AG09309 (cell line): ENCODE results near the gene PODXL.

ENCODE experiments used
- DNase-seq: peaks from one replicate; pipeline ENCODE4 v3.0.0-alpha.2; 2010; ENCODE audit warnings: low read depth
- H3K4me3 ChIP-seq: 2 replicates; pipeline ENCODE4 v1.5.1; 2011; ENCODE audit warnings: mild to moderate bottlenecking, low read depth, low read length, moderate library complexity; ENCODE audit not compliant: control insufficient read depth
- TF ChIP-seq, protein P1 (sequence below): IDR thresholded peaks from 2 replicates; pipeline ENCODE4 v1.5.1; 2011; ENCODE audit warnings: mild to moderate bottlenecking, low read depth, low read length, inconsistent platforms; ENCODE audit not compliant: insufficient read depth, control insufficient read depth; ENCODE audit errors: missing control alignments

The PODXL gene

GRCh38 chr7:131600085-131600881, 43.9 kb upstream of the PODXL start:
- no peak overlapping the region for H3K4me3 ChIP-seq
- no peak for DNase-seq
- TF ChIP-seq, protein P1, sequence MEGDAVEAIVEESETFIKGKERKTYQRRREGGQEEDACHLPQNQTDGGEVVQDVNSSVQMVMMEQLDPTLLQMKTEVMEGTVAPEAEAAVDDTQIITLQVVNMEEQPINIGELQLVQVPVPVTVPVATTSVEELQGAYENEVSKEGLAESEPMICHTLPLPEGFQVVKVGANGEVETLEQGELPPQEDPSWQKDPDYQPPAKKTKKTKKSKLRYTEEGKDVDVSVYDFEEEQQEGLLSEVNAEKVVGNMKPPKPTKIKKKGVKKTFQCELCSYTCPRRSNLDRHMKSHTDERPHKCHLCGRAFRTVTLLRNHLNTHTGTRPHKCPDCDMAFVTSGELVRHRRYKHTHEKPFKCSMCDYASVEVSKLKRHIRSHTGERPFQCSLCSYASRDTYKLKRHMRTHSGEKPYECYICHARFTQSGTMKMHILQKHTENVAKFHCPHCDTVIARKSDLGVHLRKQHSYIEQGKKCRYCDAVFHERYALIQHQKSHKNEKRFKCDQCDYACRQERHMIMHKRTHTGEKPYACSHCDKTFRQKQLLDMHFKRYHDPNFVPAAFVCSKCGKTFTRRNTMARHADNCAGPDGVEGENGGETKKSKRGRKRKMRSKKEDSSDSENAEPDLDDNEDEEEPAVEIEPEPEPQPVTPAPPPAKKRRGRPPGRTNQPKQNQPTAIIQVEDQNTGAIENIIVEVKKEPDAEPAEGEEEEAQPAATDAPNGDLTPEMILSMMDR: no peak

- TF ChIP-seq, protein P1: no peak
- no peak for DNase-seq
- no peak overlapping the region for H3K4me3 ChIP-seq
These were observed 40.4 kb upstream of the PODXL start for GRCh38 chr7:131596785-131597184.

DNA sequence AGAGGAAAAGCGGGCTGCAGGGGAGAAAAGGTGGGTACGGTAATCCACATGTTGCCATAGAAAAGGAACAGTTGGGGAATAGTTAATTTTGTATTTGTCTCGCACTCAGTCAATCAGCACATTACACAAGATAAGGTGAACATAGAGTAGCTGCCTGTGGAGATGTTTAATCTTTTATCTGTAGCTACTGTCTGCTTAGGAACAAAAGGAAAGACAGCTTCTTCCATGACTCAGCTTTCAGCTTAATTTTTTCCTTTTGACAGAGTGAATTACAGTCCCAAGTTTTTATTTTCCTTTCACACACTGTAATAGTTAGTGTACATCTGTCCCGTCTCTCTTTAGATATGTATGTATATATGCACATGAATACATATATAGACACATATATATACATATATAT, 39.3 kb upstream of the PODXL start:
- H3K4me3 ChIP-seq: no peak overlapping the region
- TF ChIP-seq, protein P1: no peak
- no peak for DNase-seq

DNA sequence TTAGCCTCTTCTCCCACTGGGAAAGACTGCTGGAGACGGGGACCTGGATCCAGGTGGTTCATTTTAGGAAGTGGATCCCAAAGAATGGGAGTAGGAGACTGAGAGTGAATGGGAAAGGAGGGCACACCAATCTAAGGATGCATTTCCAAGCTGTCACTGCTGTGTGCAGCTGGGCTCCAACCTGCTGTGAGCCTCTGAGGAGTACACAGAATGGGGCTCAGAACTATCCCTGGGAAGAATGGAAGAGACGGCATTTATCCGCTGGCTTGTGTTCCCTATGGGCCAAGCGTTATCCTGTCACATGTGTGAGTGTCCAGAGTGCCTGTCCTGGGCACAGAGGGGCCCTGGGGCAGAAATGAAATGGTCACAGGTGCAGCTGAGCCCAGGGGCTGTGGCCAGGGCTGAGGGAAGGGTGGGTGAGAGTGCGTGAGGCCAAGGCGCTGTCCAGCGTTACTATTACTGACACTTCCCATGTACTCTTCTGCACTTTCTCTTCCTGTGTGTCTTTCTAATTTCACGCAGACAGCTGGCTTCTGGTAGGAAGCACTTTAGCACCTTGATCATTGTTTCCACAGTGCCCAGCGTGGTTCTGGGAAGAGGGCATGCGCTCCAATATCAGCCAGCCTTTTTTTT, 35.4 kb upstream of the PODXL start:
- no peak overlapping the region for H3K4me3 ChIP-seq
- TF ChIP-seq, protein P1: no peak
- DNase-seq: no peak

DNA sequence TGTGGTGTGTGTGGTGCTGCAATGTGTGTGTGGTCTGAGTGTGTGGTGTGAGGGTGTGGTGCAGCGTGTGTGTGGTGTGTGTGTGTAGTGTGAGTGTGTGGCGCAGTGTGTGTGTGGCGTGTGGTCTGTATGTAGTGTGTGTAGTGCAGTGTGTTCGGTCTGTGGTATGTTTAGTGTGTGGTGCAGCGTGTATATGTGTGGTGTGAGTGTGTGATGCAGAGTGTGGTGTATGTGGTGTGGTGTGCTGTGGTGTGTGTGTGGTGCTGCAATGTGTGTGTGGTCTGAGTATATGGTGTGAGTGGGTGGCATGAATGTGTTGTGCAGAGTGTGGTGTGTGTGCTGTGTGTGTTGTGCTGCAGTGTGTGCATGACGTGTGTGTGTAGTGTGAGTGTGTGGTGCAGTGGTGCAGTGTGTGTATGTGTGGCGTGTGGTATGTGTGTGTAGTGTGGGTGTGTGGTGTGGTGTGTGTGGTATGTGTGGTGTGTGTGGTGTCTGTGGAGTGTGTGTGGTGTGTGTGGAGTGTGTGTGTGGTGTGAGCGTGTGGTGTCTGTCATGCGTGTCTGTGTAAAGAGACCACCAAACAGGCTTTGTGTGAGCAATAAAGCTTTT, 31.0 kb upstream of the PODXL start:
- no peak overlapping the region for H3K4me3 ChIP-seq
- DNase-seq: no peak
- TF ChIP-seq, protein P1: no peak

DNA sequence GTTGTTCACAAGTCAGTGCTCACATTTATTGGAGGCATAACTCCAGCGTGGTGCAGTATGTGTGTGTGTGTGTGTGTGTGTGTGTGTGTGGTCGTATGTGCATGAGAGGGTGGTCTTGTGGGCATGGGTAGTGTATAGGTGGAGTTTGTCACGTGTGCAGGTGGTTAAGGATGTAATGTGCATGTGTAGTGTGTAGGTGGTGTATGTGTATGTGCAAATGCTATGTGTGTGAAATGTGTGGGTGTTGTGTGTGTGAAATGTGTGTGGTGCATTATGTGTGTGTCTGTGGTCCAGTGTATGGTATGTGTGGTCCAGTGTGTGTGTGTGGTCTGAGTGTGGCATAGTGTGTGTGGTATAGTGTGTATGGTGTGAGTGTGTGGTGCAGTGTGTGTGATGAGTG, 30.3 kb upstream of the PODXL start:
- H3K4me3 ChIP-seq: no peak overlapping the region
- no peak for DNase-seq
- TF ChIP-seq, protein P1: no peak
